Measurements from ENCODE around the gene LIX1L. TPM values are rescaled to one million over a fixed set of nuclear protein-coding genes. Genes with fewer than 3 reads are reported as not detected.

LIX1L gene
- total and polyA plus RNA-seq, 2 of the 13 experiments (the other 11 are each of a cell fraction or from before 2014, with no cell fraction given), result 8.1 to 24.9 TPM

- TF ChIP-seq ZFYVE20 (CRISPR knock-in tag; IDR thresholded peaks at IDR 0.05; ENCODE audit: borderline replicate concordance, low read depth) (no peak), ERF (CRISPR knock-in tag; IDR thresholded peaks at IDR 0.05) (0 out of 2 replicates have a peak, but pooled peaks have one; percentile 9), ZNF629 (CRISPR knock-in tag; conservative IDR thresholded peaks at IDR 0.05) (0 out of 2 replicates have a peak, but pooled peaks have one; percentile 12), KLF13 (CRISPR knock-in tag; IDR thresholded peaks at IDR 0.05) (no peak), GATAD1 (CRISPR knock-in tag; IDR thresholded peaks at IDR 0.05) (no peak), HOXA9 (CRISPR knock-in tag; IDR thresholded peaks at IDR 0.05; ENCODE audit: borderline replicate concordance) (no peak), ZNF343 (CRISPR knock-in tag; IDR thresholded peaks at IDR 0.05) (no peak), MEIS1 (CRISPR knock-in tag; IDR thresholded peaks at IDR 0.05; ENCODE audit: borderline replicate concordance) (no peak), XBP1 (CRISPR knock-in tag; IDR thresholded peaks at IDR 0.05) (no peak), ZNF75D (CRISPR knock-in tag; IDR thresholded peaks at IDR 0.05; ENCODE audit: borderline replicate concordance) (no peak), ZNF550 (CRISPR knock-in tag; IDR thresholded peaks at IDR 0.05; ENCODE audit: borderline replicate concordance) (no peak), KAT8 (CRISPR knock-in tag; IDR thresholded peaks at IDR 0.05) (no peak), ZNF570 (CRISPR knock-in tag; IDR thresholded peaks at IDR 0.05; ENCODE audit: borderline replicate concordance) (no peak), JARID2 (CRISPR knock-in tag; IDR thresholded peaks at IDR 0.05; ENCODE audit: insufficient replicate concordance) (no peak), MIER3 (CRISPR knock-in tag; IDR thresholded peaks at IDR 0.05; ENCODE audit: borderline replicate concordance) (no peak), MTA1 (CRISPR knock-in tag; IDR thresholded peaks at IDR 0.05; ENCODE audit: borderline replicate concordance) (no peak), ZNF496 (CRISPR knock-in tag; IDR thresholded peaks at IDR 0.05; ENCODE audit: insufficient replicate concordance) (no peak), SSRP1 (CRISPR knock-in tag; IDR thresholded peaks at IDR 0.05) (peak; percentile 99; the same call in 1 of the 2 replicates), ZSCAN9 (CRISPR knock-in tag; IDR thresholded peaks at IDR 0.05; ENCODE audit: borderline replicate concordance) (no peak), ZSCAN25 (CRISPR knock-in tag; IDR thresholded peaks at IDR 0.05) (no peak)
- TF ChIP-seq, protein P1, sequence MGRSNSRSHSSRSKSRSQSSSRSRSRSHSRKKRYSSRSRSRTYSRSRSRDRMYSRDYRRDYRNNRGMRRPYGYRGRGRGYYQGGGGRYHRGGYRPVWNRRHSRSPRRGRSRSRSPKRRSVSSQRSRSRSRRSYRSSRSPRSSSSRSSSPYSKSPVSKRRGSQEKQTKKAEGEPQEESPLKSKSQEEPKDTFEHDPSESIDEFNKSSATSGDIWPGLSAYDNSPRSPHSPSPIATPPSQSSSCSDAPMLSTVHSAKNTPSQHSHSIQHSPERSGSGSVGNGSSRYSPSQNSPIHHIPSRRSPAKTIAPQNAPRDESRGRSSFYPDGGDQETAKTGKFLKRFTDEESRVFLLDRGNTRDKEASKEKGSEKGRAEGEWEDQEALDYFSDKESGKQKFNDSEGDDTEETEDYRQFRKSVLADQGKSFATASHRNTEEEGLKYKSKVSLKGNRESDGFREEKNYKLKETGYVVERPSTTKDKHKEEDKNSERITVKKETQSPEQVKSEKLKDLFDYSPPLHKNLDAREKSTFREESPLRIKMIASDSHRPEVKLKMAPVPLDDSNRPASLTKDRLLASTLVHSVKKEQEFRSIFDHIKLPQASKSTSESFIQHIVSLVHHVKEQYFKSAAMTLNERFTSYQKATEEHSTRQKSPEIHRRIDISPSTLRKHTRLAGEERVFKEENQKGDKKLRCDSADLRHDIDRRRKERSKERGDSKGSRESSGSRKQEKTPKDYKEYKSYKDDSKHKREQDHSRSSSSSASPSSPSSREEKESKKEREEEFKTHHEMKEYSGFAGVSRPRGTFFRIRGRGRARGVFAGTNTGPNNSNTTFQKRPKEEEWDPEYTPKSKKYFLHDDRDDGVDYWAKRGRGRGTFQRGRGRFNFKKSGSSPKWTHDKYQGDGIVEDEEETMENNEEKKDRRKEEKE (IDR thresholded peaks at IDR 0.05), result no peak
- TF ChIP-seq, protein P2, sequence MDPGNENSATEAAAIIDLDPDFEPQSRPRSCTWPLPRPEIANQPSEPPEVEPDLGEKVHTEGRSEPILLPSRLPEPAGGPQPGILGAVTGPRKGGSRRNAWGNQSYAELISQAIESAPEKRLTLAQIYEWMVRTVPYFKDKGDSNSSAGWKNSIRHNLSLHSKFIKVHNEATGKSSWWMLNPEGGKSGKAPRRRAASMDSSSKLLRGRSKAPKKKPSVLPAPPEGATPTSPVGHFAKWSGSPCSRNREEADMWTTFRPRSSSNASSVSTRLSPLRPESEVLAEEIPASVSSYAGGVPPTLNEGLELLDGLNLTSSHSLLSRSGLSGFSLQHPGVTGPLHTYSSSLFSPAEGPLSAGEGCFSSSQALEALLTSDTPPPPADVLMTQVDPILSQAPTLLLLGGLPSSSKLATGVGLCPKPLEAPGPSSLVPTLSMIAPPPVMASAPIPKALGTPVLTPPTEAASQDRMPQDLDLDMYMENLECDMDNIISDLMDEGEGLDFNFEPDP (CRISPR knock-in tag; conservative IDR thresholded peaks at IDR 0.05), result 0 out of 2 replicates have a peak, but pooled peaks have one; percentile 71
- TF ChIP-seq, protein P3, sequence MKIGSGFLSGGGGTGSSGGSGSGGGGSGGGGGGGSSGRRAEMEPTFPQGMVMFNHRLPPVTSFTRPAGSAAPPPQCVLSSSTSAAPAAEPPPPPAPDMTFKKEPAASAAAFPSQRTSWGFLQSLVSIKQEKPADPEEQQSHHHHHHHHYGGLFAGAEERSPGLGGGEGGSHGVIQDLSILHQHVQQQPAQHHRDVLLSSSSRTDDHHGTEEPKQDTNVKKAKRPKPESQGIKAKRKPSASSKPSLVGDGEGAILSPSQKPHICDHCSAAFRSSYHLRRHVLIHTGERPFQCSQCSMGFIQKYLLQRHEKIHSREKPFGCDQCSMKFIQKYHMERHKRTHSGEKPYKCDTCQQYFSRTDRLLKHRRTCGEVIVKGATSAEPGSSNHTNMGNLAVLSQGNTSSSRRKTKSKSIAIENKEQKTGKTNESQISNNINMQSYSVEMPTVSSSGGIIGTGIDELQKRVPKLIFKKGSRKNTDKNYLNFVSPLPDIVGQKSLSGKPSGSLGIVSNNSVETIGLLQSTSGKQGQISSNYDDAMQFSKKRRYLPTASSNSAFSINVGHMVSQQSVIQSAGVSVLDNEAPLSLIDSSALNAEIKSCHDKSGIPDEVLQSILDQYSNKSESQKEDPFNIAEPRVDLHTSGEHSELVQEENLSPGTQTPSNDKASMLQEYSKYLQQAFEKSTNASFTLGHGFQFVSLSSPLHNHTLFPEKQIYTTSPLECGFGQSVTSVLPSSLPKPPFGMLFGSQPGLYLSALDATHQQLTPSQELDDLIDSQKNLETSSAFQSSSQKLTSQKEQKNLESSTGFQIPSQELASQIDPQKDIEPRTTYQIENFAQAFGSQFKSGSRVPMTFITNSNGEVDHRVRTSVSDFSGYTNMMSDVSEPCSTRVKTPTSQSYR (CRISPR knock-in tag; IDR thresholded peaks at IDR 0.05; ENCODE audit: borderline replicate concordance), result no peak
Observed at GRCh38 chr1:145991735-145992412, 34.1 kb upstream of the LIX1L start (continued).

All from HepG2 (cell line).